Esophagus muscularis mucosa (tissue), 4 donors: ENCODE data around the gene CLTC. TPM values are rescaled to one million over a fixed set of nuclear protein-coding genes. Genes with fewer than 3 reads are reported as not detected.
"Not testable (repeated sequence)": the region's sequence is repeated elsewhere in the genome, so short reads cannot be mapped to it uniquely, and the experiment has no call there.

Experiments used
- DNase-seq: peaks from one replicate; pipeline ENCODE4 v3.0.0-alpha.2; 2017; ENCODE audit errors: extremely low spot score
- H3K27ac ChIP-seq, 4 donors: fragments of 200-600 bp; sonication (generic); replicated peaks in 1 of 4; 1 replicate in 3 of 4; 2 replicates in 1 of 4; pipeline ENCODE4 v1.5.1; 2016 to 2019; ENCODE audit warnings: mild to moderate bottlenecking in 1 of 4
- H3K27me3 ChIP-seq, 4 donors: fragments of 200-600 bp; sonication (generic); one replicate each; pipeline versions ENCODE4 v1.5.1 to v1.6.0; 2016 to 2019
- H3K36me3 ChIP-seq, 4 donors: fragments of 200-600 bp; sonication (generic); one replicate each; pipeline ENCODE4 v1.5.1; 2016 to 2019
- H3K4me1 ChIP-seq, 4 donors: fragments of 200-600 bp; sonication (generic); one replicate each; pipeline ENCODE4 v1.5.1; 2016 to 2019
- H3K4me3 ChIP-seq, 4 donors: fragments of 200-600 bp; sonication (generic); 1 replicate in 2 of 4; 2 replicates in 2 of 4; pipeline ENCODE4 v1.5.1; 2016 to 2019; ENCODE audit warnings: mild to moderate bottlenecking in 4 of 4, moderate library complexity in 1 of 4
- H3K9me3 ChIP-seq, 4 donors: fragments of 200-600 bp; sonication (generic); 1 replicate in 3 of 4; 2 replicates in 1 of 4; pipeline ENCODE4 v1.5.1; 2016 to 2019
- CTCF ChIP-seq, 3 experiments: fragments of 200-600 bp in 2 of 3; fragments of 450-650 bp in 1 of 3; sonication (generic) in 2 of 3; IDR thresholded peaks; one replicate each; pipeline ENCODE4 v1.5.1; 2017 to 2019; ENCODE audit warnings: antibody characterized with exemption in 3 of 3, mild to moderate bottlenecking in 2 of 3, moderate library complexity in 1 of 3
- EP300 ChIP-seq: sonication (generic); formaldehyde crosslinking; IDR thresholded peaks from one replicate; pipeline ENCODE4 v1.6.1; 2017; ENCODE audit warnings: antibody characterized with exemption
- POLR2A ChIP-seq: fragments of 450-650 bp; IDR thresholded peaks from one replicate; pipeline ENCODE4 v1.6.1; 2017; ENCODE audit warnings: antibody characterized with exemption, moderate library complexity, mild to moderate bottlenecking, low read depth
- POLR2AphosphoS5 ChIP-seq, 2 donors: sonication (generic); formaldehyde crosslinking; IDR thresholded peaks; one replicate each; pipeline ENCODE4 v1.6.1; 2017; ENCODE audit warnings: antibody characterized with exemption in 2 of 2
- WGBS: methylation state at CpG from one replicate; pipeline ENCODE4 v1.1.5; 2018; 5-methylcytosine and 5-hydroxymethylcytosine counted together
- intact Hi-C: fragments of 100-400 bp; cut with DNase I; formaldehyde crosslinking; loops from one replicate; pipeline ENCODE4 v1.15.1; 2023
- total RNA-seq, 4 donors: library from RNA; depleted of rRNA; stranded (reverse); fragments of >200 nt; gene quantifications; one replicate each; pipeline versions ENCODE4 v1.1.0 to v1.2.1, GENCODE V29; 2016

Gene CLTC
- total RNA-seq, 4 donors from 2014 or later = 206 to 283 (median 252) TPM

GRCh38 chr17:59650642-59651041 lies 30.9 kb downstream of the CLTC start:
- no peaks in the 10 kb centered on the region for H3K9me3 ChIP-seq
- TF ChIP-seq POLR2AphosphoS5 (IDR thresholded peaks at IDR 0.05) (no peak), POLR2A (no peak)
- peaks cover 23 to 90% (median 68%) of the 10 kb centered on the region in 4 donors for H3K36me3 ChIP-seq
- H3K4me1 ChIP-seq = peaks cover 0 to 19% (median 4%) of the 10 kb centered on the region in 4 donors
- no peak for DNase-seq
- no peak overlapping the region for H3K27ac ChIP-seq
- no peaks in the 10 kb centered on the region for H3K27me3 ChIP-seq
- intact Hi-C loops = no loop called here
- WGBS = 97% methylated on average over 1 of the region's 1 CpG
- no peak overlapping the region for H3K4me3 ChIP-seq

GRCh38 chr17:59651346-59651745 lies 31.7 kb downstream of the CLTC start:
- H3K27ac ChIP-seq = no peak overlapping the region
- H3K4me3 ChIP-seq = no peak overlapping the region
- no peaks in the 10 kb centered on the region for H3K9me3 ChIP-seq
- H3K27me3 ChIP-seq = no peaks in the 10 kb centered on the region
- H3K36me3 ChIP-seq = peaks cover 29 to 96% (median 75%) of the 10 kb centered on the region in 4 donors
- TF ChIP-seq POLR2AphosphoS5 (IDR thresholded peaks at IDR 0.05) (no peak), EP300 (no peak)
- DNase-seq = no peak
- intact Hi-C loops = no loop called here
- peaks cover 0 to 19% (median 2%) of the 10 kb centered on the region in 4 donors for H3K4me1 ChIP-seq

- Histone ChIP-seq H3K9me3 (no peaks in the 10 kb centered on the region), H3K4me3 (no peak overlapping the region), H3K36me3 (peaks cover 37 to 98% (median 83%) of the 10 kb centered on the region in 4 donors), H3K4me1 (peaks cover 0 to 13% (median 0%) of the 10 kb centered on the region in 4 donors), H3K27ac (no peak overlapping the region), H3K27me3 (no peaks in the 10 kb centered on the region)
- DNase-seq = no peak
- WGBS = 80% methylated on average over 2 of the region's 2 CpGs
- intact Hi-C loops = no loop called here
- no peak for TF ChIP-seq POLR2A
- no peak for TF ChIP-seq CTCF (IDR thresholded peaks at IDR 0.05)
- no peak for TF ChIP-seq EP300
- no peak for TF ChIP-seq POLR2AphosphoS5 (IDR thresholded peaks at IDR 0.05)
These were observed 32.4 kb downstream of the CLTC start for GRCh38 chr17:59652119-59652518.

- H3K9me3 ChIP-seq, intact Hi-C loops, H3K27me3 ChIP-seq, H3K27ac ChIP-seq, H3K4me3 ChIP-seq, H3K4me1 ChIP-seq, DNase-seq: not testable (repeated sequence)
- 79% methylated on average over 7 of the region's 7 CpGs for WGBS
- H3K36me3 ChIP-seq = peaks cover 44 to 100% (median 95%) of the 10 kb centered on the region in 4 donors
These were observed 36.9 kb downstream of the CLTC start for GRCh38 chr17:59656624-59657023.

- H3K27ac ChIP-seq = no peak overlapping the region
- H3K27me3 ChIP-seq = no peaks in the 10 kb centered on the region
- DNase-seq = no peak
- H3K36me3 ChIP-seq = peaks cover 47 to 99% (median 87%) of the 10 kb centered on the region in 4 donors
- peaks cover 4 to 20% (median 13%) of the 10 kb centered on the region in 4 donors for H3K4me1 ChIP-seq
- H3K9me3 ChIP-seq = no peaks in the 10 kb centered on the region
- no peak overlapping the region for H3K4me3 ChIP-seq
- intact Hi-C loops = no loop called here
- WGBS = 85% methylated on average over 5 of the region's 5 CpGs
- TF ChIP-seq POLR2AphosphoS5 (IDR thresholded peaks at IDR 0.05) = no peak
- no peak for TF ChIP-seq POLR2A
- TF ChIP-seq EP300 = no peak
- no peak for TF ChIP-seq CTCF (IDR thresholded peaks at IDR 0.05)
These were observed 46.5 kb downstream of the CLTC start for GRCh38 chr17:59666235-59666634.

- H3K4me1 ChIP-seq = peaks cover 4 to 25% (median 13%) of the 10 kb centered on the region in 4 donors
- intact Hi-C loops = no loop called here
- TF ChIP-seq POLR2A = no peak
- no peak for TF ChIP-seq CTCF (IDR thresholded peaks at IDR 0.05)
- no peak for TF ChIP-seq POLR2AphosphoS5 (IDR thresholded peaks at IDR 0.05)
- TF ChIP-seq EP300 = no peak
- H3K27ac ChIP-seq = no peak overlapping the region
- H3K4me3 ChIP-seq = no peak overlapping the region
- DNase-seq = no peak
- H3K36me3 ChIP-seq = peaks cover 37 to 94% (median 72%) of the 10 kb centered on the region in 4 donors
- H3K9me3 ChIP-seq = no peaks in the 10 kb centered on the region
- WGBS = 38% methylated on average over 3 of the region's 3 CpGs
- H3K27me3 ChIP-seq = no peaks in the 10 kb centered on the region
These were observed 49.1 kb downstream of the CLTC start for GRCh38 chr17:59668816-59669215.
